Lower lobe of right lung (tissue), 2 donors: ENCODE measurements around the gene THOC1. TPM values are rescaled to one million over a fixed set of nuclear protein-coding genes. Genes with fewer than 3 reads are reported as not detected.

Source experiments
- ATAC-seq, 2 donors: fragments of 200-7000 bp; cut with Tn5 transposase; one replicate each; pipeline ENCODE4 v1.9.1; 2020 to 2022; ENCODE audit warnings: mild to moderate bottlenecking in 2 of 2, moderate library complexity in 2 of 2
- DNase-seq: peaks from one replicate; pipeline ENCODE4 v3.0.0-alpha.2; 2020
- H3K27ac ChIP-seq: fragments of 200-600 bp; one replicate; pipeline ENCODE4 v1.8.0; 2022
- H3K27me3 ChIP-seq: fragments of 200-600 bp; one replicate; pipeline ENCODE4 v1.8.0; 2022; ENCODE audit warnings: low read depth
- H3K36me3 ChIP-seq: fragments of 200-600 bp; one replicate; pipeline ENCODE4 v1.8.0; 2022; ENCODE audit warnings: mild to moderate bottlenecking
- H3K4me1 ChIP-seq: fragments of 200-600 bp; one replicate; pipeline ENCODE4 v1.8.0; 2022
- H3K4me3 ChIP-seq: fragments of 200-600 bp; one replicate; pipeline ENCODE4 v1.8.0; 2022; ENCODE audit warnings: mild to moderate bottlenecking
- H3K9me3 ChIP-seq: fragments of 200-600 bp; one replicate; pipeline ENCODE4 v1.8.0; 2022
- intact Hi-C: fragments of 100-400 bp; cut with DNase I; formaldehyde crosslinking; loops from one replicate; pipeline ENCODE4 v1.11.0; 2022
- total RNA-seq: library from RNA; stranded (reverse); fragmentation: NEBNext Ultra II Directional; extraction: Animal tissue kit (Norgen Biotek cat#: 25700); gene quantifications from one replicate; pipeline ENCODE4 v1.2.1, GENCODE V29; 2021
- TF ChIP-seq, protein P1 (sequence below): fragments of 200-600 bp; IDR thresholded peaks from one replicate; pipeline ENCODE4 v1.8.0; 2022; ENCODE audit warnings: antibody characterized with exemption, mild to moderate bottlenecking
- donor health status: DM: no; HTN: yes; CAD: no; lungs with severe emphysema.

THOC1 gene
- total RNA-seq, 1 donor from 2014 or later, result 31.1 TPM

DNA sequence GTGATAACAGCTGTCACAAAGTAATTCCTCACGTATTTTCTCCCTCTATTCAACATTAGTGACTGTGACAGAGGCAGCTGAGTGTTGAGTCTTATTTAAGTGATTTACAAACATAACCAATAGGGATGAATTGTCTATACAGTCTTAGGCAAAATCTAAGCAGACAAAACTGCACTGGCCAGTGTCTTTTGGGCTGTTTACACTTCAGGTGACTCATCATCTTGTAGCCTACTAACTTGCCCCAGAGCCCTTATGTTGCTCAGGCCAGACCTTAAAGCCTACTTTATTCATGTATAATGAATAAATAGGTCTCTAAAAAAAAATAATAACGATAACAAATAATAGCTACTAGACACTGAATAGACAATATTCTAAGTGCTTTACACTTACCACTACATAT lies 17.2 kb downstream of the THOC1 start:
- peaks cover 98% of the 10 kb centered on the region for H3K36me3 ChIP-seq
- intact Hi-C loops, result no loop called here
- H3K4me3 ChIP-seq, result no peak overlapping the region

DNA sequence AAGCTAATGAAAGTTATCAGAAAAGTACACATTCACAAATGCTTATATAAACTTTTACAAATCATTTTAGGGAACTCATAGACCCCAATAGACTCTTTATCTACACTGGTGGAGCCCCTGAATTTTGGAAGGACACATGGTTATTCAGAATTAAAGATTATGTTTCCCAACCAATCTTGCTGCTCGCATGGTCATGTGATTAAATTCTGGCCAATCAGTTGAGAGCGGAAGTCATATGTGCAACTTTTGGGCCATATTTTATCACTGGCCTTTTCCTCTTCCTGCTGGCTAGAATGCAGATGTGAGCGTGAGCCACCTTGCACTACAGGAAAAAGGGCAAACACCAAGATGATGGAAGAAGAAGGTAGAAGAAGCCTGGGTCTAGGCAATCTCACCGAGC lies 19.8 kb downstream of the THOC1 start:
- H3K4me1 ChIP-seq, result no peaks in the 10 kb centered on the region
- ATAC-seq (no peak), DNase-seq (no peak)
- H3K36me3 ChIP-seq, result peaks cover 100% of the 10 kb centered on the region
- TF ChIP-seq, protein P1, sequence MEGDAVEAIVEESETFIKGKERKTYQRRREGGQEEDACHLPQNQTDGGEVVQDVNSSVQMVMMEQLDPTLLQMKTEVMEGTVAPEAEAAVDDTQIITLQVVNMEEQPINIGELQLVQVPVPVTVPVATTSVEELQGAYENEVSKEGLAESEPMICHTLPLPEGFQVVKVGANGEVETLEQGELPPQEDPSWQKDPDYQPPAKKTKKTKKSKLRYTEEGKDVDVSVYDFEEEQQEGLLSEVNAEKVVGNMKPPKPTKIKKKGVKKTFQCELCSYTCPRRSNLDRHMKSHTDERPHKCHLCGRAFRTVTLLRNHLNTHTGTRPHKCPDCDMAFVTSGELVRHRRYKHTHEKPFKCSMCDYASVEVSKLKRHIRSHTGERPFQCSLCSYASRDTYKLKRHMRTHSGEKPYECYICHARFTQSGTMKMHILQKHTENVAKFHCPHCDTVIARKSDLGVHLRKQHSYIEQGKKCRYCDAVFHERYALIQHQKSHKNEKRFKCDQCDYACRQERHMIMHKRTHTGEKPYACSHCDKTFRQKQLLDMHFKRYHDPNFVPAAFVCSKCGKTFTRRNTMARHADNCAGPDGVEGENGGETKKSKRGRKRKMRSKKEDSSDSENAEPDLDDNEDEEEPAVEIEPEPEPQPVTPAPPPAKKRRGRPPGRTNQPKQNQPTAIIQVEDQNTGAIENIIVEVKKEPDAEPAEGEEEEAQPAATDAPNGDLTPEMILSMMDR, result no peak
- intact Hi-C loops, result no loop called here
- H3K9me3 ChIP-seq, result no peaks in the 10 kb centered on the region
- H3K27me3 ChIP-seq, result no peaks in the 10 kb centered on the region
- H3K4me3 ChIP-seq, result no peak overlapping the region
- no peak overlapping the region for H3K27ac ChIP-seq

More for the DNA sequence above, 17.2 kb downstream of the THOC1 start:
- H3K27me3 ChIP-seq, result no peaks in the 10 kb centered on the region
- no peak for DNase-seq
- no peak for ATAC-seq
- H3K4me1 ChIP-seq, result no peaks in the 10 kb centered on the region
- H3K9me3 ChIP-seq, result no peaks in the 10 kb centered on the region
- no peak overlapping the region for H3K27ac ChIP-seq
- TF ChIP-seq, protein P1, result no peak

DNA sequence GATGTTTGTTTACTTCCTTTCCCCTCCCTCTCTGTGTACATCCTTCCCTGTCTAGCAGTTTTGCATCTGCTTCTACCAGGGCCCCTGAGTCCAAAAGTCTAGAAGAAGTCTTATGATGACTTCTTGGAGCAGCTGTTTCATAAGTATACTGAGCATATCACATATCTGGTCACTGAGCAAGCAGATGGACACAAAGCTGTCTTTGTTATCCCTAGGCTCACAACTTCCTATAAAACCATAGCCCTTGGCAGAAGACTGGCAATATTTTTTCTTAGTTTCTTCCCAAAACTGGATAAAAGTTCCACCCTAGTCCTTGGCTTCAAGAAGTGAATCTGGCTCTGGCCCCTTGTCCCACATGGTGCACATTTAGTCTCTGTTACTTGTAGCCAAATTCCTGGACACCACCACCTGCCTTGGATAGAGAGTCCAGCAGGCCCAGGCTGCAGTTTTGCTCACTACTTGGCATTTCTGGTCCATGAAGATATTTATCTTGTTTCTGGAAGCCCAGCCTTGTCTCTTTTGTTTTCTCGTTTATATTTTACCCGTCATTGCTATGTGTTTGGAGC lies 22.5 kb downstream of the THOC1 start:
- DNase-seq (no peak), ATAC-seq (no peak)
- Histone ChIP-seq H3K36me3 (peaks cover 97% of the 10 kb centered on the region), H3K9me3 (no peaks in the 10 kb centered on the region), H3K27me3 (no peaks in the 10 kb centered on the region), H3K4me1 (no peaks in the 10 kb centered on the region), H3K27ac (no peak overlapping the region), H3K4me3 (no peak overlapping the region)
- intact Hi-C loops, result no loop called here
- TF ChIP-seq, protein P1, result no peak

DNA sequence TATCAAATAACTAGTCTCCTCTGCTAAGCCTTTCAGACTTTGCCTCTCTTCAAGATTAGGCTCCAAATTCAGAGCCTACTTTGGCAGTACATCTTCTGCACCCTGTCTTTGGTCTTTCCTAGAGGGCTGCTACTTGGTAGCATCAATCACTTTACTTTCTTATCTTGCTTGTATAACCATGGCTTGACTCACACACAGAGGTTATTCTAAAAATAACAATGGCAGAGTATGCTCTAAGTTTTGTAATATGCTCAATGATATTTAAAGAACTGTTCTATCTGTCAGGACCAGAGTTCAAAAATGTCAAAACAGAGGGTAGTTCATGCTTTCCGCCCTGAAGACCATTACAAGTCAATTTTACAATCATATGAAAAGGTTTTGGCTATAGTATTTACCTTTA lies 27.7 kb downstream of the THOC1 start:
- no peaks in the 10 kb centered on the region for H3K27me3 ChIP-seq
- H3K27ac ChIP-seq, result no peak overlapping the region
- intact Hi-C loops, result no loop called here
- H3K4me1 ChIP-seq, result no peaks in the 10 kb centered on the region
- no peak for DNase-seq
- TF ChIP-seq, protein P1, result no peak
- H3K36me3 ChIP-seq, result peaks cover 53% of the 10 kb centered on the region
- no peak for ATAC-seq
- no peak overlapping the region for H3K4me3 ChIP-seq
- no peaks in the 10 kb centered on the region for H3K9me3 ChIP-seq

DNA sequence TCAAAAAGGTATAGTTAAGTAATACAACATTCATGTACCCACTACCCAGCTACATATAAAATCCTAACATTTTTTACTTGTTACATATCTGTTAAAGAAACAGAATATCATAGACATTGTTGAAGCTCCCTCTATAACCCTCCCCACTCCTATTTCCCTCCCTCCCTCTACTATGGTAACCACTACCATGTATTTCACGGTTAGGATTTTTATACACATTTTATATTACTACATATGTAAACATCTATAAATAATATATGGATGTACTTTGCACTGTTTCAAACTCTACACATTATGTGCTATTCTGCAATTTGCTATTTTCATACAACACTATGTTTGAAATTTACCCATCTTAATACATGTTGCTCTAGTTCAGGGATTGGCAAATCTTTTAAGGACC lies 36.3 kb downstream of the THOC1 start:
- Histone ChIP-seq H3K4me1 (no peaks in the 10 kb centered on the region), H3K27ac (no peak overlapping the region), H3K27me3 (no peaks in the 10 kb centered on the region), H3K36me3 (peaks cover 10% of the 10 kb centered on the region), H3K9me3 (no peaks in the 10 kb centered on the region), H3K4me3 (no peak overlapping the region)
- no peak for DNase-seq
- TF ChIP-seq, protein P1, result no peak
- no peak for ATAC-seq
- intact Hi-C loops, result no loop called here
